Testis (tissue), 2 donors: ENCODE measurements around the gene DNAH12.

Experiments
- POLR2A ChIP-seq: fragments of 450-650 bp; IDR thresholded peaks from one replicate; pipeline ENCODE4 v1.6.1; 2017; ENCODE audit warnings: antibody characterized with exemption, mild to moderate bottlenecking, moderate library complexity
- TF ChIP-seq, protein P1 (sequence below), 3 experiments: fragments of 450-650 bp in 2 of 3; fragments of 200-600 bp in 1 of 3; sonication (generic) in 1 of 3; IDR thresholded peaks; one replicate each; pipeline ENCODE4 v1.5.1; 2016 to 2019; ENCODE audit warnings: antibody characterized with exemption in 3 of 3, mild to moderate bottlenecking in 2 of 3, moderate library complexity in 1 of 3

DNA sequence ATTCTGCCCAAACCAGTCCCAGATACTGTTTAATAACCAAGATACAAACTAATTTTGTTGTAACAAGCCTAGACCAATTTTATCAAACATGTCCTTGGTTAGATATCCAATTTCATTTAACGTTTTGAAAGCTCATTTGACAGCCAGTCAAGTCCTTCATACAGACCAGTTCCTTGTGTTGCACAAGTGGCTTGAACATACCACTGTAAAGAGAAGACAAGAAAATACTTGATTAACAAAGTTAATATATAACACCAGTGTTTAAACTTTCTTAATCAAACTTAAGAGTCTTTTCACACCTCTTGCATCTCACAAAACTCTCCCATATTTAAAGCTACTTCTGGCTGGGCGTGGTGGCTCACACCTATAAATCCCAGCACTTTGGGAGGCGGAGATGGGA, 28.0 kb upstream of the DNAH12 start:
- TF ChIP-seq POLR2A: no peak
- TF ChIP-seq, protein P1, sequence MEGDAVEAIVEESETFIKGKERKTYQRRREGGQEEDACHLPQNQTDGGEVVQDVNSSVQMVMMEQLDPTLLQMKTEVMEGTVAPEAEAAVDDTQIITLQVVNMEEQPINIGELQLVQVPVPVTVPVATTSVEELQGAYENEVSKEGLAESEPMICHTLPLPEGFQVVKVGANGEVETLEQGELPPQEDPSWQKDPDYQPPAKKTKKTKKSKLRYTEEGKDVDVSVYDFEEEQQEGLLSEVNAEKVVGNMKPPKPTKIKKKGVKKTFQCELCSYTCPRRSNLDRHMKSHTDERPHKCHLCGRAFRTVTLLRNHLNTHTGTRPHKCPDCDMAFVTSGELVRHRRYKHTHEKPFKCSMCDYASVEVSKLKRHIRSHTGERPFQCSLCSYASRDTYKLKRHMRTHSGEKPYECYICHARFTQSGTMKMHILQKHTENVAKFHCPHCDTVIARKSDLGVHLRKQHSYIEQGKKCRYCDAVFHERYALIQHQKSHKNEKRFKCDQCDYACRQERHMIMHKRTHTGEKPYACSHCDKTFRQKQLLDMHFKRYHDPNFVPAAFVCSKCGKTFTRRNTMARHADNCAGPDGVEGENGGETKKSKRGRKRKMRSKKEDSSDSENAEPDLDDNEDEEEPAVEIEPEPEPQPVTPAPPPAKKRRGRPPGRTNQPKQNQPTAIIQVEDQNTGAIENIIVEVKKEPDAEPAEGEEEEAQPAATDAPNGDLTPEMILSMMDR (IDR thresholded peaks at IDR 0.05): no peak
